Astrocyte of the spinal cord (primary cell): ENCODE results near the gene ZBTB49.

ENCODE experiments used
- DNase-seq: peaks from one replicate; pipeline ENCODE4 v3.0.0; 2011; ENCODE audit warnings: low read depth, low spot score
- H3K4me3 ChIP-seq: 2 replicates; pipeline ENCODE4 v1.5.1; 2011; ENCODE audit warnings: low read depth, mild to moderate bottlenecking, low read length, moderate library complexity
- CTCF ChIP-seq: IDR thresholded peaks from 2 replicates; pipeline ENCODE4 v1.5.1; 2012; ENCODE audit warnings: low read depth, mild to moderate bottlenecking, low read length, inconsistent platforms
- in situ Hi-C: cut with HindIII; loops from 2 replicates; pipeline ENCODE4 v1.10.0; 2017; ENCODE audit warnings: low sequenced_read_pairs

ZBTB49 gene

GRCh38 chr4:4267981-4268380 is 22.1 kb upstream of the ZBTB49 start:
- TF ChIP-seq CTCF = no peak
- in situ Hi-C loops = no loop called here
- no peak overlapping the region for H3K4me3 ChIP-seq
- peak; percentile 25 for DNase-seq

- DNase-seq = no peak
- no peak for TF ChIP-seq CTCF
- H3K4me3 ChIP-seq = no peak overlapping the region
- in situ Hi-C loops = no loop called here
Observed at GRCh38 chr4:4268776-4269175, 21.3 kb upstream of the ZBTB49 start.

GRCh38 chr4:4269331-4269731 is 20.7 kb upstream of the ZBTB49 start:
- no peak for DNase-seq
- no peak overlapping the region for H3K4me3 ChIP-seq
- no peak for TF ChIP-seq CTCF
- in situ Hi-C loops = no loop called here

- no peak for TF ChIP-seq CTCF
- in situ Hi-C loops = no loop called here
- H3K4me3 ChIP-seq = no peak overlapping the region
- DNase-seq = peak; percentile 42
Observed at GRCh38 chr4:4269856-4270255, 20.2 kb upstream of the ZBTB49 start.

- DNase-seq = no peak
- in situ Hi-C loops = no loop called here
- H3K4me3 ChIP-seq = no peak overlapping the region
- TF ChIP-seq CTCF = no peak
Observed at GRCh38 chr4:4270529-4270928, 19.5 kb upstream of the ZBTB49 start.

GRCh38 chr4:4271912-4272311 is 18.1 kb upstream of the ZBTB49 start:
- DNase-seq = no peak
- TF ChIP-seq CTCF = no peak
- in situ Hi-C loops = no loop called here
- H3K4me3 ChIP-seq = no peak overlapping the region

GRCh38 chr4:4274226-4274625 is 15.8 kb upstream of the ZBTB49 start:
- DNase-seq = no peak
- TF ChIP-seq CTCF = no peak
- no peak overlapping the region for H3K4me3 ChIP-seq
- in situ Hi-C loops = no loop called here
